ENCODE results near the gene CARMIL1. TPM values are rescaled to one million over a fixed set of nuclear protein-coding genes. Genes with fewer than 3 reads are reported as not detected.

Gene CARMIL1
- total RNA-seq, 1 donor from 2014 or later = 86.3 TPM

DNA sequence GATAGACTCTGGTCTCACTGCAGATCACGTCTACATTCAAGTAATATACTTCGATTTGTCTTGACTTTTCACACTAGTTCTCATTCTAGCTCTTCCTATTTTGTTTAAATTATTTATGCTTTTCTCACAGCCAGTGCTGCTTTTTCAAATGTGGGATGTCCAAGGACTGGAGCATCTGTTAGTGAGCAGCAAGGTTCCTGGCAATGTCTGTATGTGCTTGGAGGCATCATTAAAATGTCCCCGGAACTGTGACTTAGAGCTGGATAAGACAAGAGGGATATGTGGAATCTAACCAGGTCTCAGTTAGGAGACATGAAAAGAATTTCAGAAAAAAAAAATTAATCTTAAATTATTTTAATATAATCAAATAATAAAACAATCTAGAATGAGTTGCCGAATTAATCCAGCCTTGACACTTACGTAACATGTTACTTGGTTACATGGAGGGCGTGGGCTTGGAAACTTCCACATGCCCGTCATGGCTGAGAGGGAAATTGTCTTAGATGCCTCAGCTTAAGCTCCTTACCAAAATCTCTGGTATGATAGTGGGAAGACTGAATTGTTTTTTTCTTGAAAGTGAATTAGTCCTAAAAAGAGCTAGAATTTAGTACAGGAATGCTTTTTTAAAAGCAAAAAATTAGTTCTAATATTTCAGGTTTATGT is 21.4 kb upstream of the CARMIL1 start:
- Mint-ChIP-seq H3K27me3 (no peaks in the 10 kb centered on the region), H3K4me1 (ENCODE audit: low read depth) (no peaks in the 10 kb centered on the region), H3K36me3 (ENCODE audit: insufficient read depth) (no peaks in the 10 kb centered on the region), H3K4me3 (ENCODE audit: low read depth) (no peak overlapping the region), H3K9me3 (ENCODE audit: low read depth) (no peaks in the 10 kb centered on the region), H3K27ac (no peak overlapping the region)
- DNase-seq (ENCODE audit: low spot score, unreplicated experiment) = no peak
- TF ChIP-seq, protein P1, sequence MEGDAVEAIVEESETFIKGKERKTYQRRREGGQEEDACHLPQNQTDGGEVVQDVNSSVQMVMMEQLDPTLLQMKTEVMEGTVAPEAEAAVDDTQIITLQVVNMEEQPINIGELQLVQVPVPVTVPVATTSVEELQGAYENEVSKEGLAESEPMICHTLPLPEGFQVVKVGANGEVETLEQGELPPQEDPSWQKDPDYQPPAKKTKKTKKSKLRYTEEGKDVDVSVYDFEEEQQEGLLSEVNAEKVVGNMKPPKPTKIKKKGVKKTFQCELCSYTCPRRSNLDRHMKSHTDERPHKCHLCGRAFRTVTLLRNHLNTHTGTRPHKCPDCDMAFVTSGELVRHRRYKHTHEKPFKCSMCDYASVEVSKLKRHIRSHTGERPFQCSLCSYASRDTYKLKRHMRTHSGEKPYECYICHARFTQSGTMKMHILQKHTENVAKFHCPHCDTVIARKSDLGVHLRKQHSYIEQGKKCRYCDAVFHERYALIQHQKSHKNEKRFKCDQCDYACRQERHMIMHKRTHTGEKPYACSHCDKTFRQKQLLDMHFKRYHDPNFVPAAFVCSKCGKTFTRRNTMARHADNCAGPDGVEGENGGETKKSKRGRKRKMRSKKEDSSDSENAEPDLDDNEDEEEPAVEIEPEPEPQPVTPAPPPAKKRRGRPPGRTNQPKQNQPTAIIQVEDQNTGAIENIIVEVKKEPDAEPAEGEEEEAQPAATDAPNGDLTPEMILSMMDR (IDR thresholded peaks at IDR 0.05; ENCODE audit: unreplicated experiment) = no peak

DNA sequence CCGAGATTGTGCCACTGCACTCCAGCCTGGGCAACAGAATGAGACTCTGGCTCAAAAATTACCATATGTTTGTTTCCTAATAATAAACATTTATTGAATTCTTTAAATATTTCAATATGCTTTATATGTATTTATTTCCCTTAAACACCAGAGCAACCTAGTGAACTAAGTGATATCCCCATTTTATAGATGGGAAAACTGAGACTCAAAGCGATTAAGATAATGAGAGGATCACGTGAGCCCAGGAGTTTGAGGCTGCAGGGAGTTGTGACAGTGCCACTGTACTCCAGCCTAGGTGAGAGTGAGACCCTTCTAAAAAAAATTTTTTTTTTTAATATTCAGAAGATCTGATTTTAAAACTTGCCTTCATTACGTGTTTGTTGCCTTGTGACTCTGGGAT is 19.4 kb upstream of the CARMIL1 start:
- DNase-seq (ENCODE audit: low spot score, unreplicated experiment) = no peak
- Mint-ChIP-seq H3K4me1 (ENCODE audit: low read depth) (no peaks in the 10 kb centered on the region), H3K27me3 (no peaks in the 10 kb centered on the region), H3K4me3 (ENCODE audit: low read depth) (no peak overlapping the region), H3K9me3 (ENCODE audit: low read depth) (no peaks in the 10 kb centered on the region), H3K36me3 (ENCODE audit: insufficient read depth) (no peaks in the 10 kb centered on the region), H3K27ac (no peak overlapping the region)
- TF ChIP-seq, protein P1 (IDR thresholded peaks at IDR 0.05; ENCODE audit: unreplicated experiment) = no peak

DNA sequence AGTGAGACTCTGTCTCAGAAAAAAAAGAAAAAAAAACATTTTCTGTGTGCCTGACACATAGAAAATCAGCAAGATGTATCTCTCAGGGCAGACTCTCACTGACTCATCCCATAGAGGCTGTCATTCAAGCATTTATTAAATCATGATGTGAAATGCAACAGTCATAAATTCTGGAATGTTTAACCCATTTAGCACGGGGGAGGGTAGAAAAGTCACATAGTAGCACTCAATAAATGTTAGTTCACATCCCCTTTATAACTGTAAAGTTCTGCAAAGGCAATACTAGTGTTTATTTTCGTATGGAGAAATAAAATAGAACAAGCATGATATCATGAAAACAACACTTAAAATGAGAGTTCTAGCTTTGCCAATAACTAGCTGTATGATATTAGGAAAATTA is 15.5 kb upstream of the CARMIL1 start:
- no peaks in the 10 kb centered on the region for H3K4me1 Mint-ChIP-seq (ENCODE audit: low read depth)
- no peaks in the 10 kb centered on the region for H3K36me3 Mint-ChIP-seq (ENCODE audit: insufficient read depth)
- TF ChIP-seq, protein P1 (IDR thresholded peaks at IDR 0.05; ENCODE audit: unreplicated experiment) = no peak

DNA sequence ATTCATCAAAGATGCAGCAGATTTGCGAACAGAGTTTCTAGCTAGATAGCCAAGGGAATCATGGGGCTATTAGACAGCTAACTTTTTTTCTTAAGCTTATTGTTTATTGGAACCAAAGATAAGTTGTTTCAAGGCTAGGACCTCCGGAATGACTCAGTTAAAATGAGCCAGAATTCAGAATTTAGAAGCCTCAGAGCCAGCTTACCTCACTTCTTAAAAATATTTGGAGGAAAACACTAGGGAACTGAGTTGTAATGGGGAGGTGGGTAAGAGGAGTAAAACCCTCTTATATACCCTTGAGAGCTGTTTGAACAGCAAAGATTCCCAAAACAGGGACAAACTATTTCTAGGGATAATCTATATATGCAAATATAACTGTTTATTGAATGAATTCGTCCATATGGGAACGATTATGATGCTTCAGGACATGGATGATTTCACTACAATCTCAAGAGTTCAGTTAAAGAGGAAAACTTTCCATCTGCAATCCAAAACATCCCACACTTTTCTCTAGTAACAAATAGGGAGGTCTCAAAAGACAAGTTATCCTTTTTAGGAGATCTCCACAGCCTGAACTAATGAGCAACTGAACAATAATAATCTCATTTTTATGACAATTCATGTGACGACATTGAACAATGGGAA is 12.6 kb upstream of the CARMIL1 start:
- peaks cover 2% of the 10 kb centered on the region for H3K4me1 Mint-ChIP-seq (ENCODE audit: low read depth)
- no peaks in the 10 kb centered on the region for H3K27me3 Mint-ChIP-seq
- H3K4me3 Mint-ChIP-seq (ENCODE audit: low read depth) = no peak overlapping the region
- H3K36me3 Mint-ChIP-seq (ENCODE audit: insufficient read depth) = no peaks in the 10 kb centered on the region
- H3K27ac Mint-ChIP-seq = no peak overlapping the region
- TF ChIP-seq, protein P1 (IDR thresholded peaks at IDR 0.05; ENCODE audit: unreplicated experiment) = no peak
- DNase-seq (ENCODE audit: low spot score, unreplicated experiment) = no peak
- H3K9me3 Mint-ChIP-seq (ENCODE audit: low read depth) = peaks cover 4% of the 10 kb centered on the region

More for the DNA sequence above, 15.5 kb upstream of the CARMIL1 start:
- Mint-ChIP-seq H3K4me3 (ENCODE audit: low read depth) (no peak overlapping the region), H3K27ac (no peak overlapping the region), H3K9me3 (ENCODE audit: low read depth) (no peaks in the 10 kb centered on the region), H3K27me3 (no peaks in the 10 kb centered on the region)
- no peak for DNase-seq (ENCODE audit: low spot score, unreplicated experiment)

DNA sequence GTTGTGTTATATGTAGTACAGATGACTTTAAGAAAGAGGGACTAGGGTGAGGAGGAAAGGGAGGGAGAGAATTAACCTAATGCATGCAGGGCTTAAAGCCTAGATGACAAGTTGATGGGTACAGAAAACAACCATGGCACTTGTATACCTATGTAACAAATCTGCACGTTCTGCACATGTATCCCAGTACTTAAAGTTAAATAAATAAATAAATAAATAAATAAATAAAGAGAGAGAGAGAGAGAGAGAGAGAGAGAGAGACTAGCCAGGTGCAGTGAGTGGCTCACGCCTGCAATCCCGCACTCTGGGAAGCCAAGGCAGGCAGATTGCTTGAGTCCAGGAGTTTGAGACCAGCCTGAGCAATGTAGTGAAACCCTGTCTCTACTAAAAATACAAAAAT is 11.5 kb upstream of the CARMIL1 start:
- TF ChIP-seq, protein P1 (IDR thresholded peaks at IDR 0.05; ENCODE audit: unreplicated experiment) = no peak
- Mint-ChIP-seq H3K36me3 (ENCODE audit: insufficient read depth) (no peaks in the 10 kb centered on the region), H3K4me1 (ENCODE audit: low read depth) (peaks cover 2% of the 10 kb centered on the region), H3K4me3 (ENCODE audit: low read depth) (no peak overlapping the region), H3K27me3 (no peaks in the 10 kb centered on the region), H3K9me3 (ENCODE audit: low read depth) (peaks cover 4% of the 10 kb centered on the region), H3K27ac (no peak overlapping the region)
- no peak for DNase-seq (ENCODE audit: low spot score, unreplicated experiment)

All from progenitor cell of endocrine pancreas (in vitro differentiated cells).